Panc1 (cell line): ENCODE measurements around the gene SH2D1A. TPM values are rescaled to one million over a fixed set of nuclear protein-coding genes. Genes with fewer than 3 reads are reported as not detected.

ENCODE experiments used
- ATAC-seq: fragments of 200-7000 bp; cut with Tn5 transposase; 2 replicates; pipeline ENCODE4 v1.9.1; 2020; ENCODE audit warnings: mild to moderate bottlenecking, moderate library complexity
- BruUV-seq: library from RNA; stranded (reverse); fragments of 400-500 nt; replicated peaks from 2 replicates; lab custom pipeline; 2021; lab: Mats Ljungman, UMichigan
- CTCF ChIA-PET: fragments of 300-600 bp; sonication (Branson Sonifier 250); formaldehyde crosslinking; loops from one replicate; lab custom pipeline; 2022; ENCODE audit warnings: antibody characterized with exemption; lab: Charles Lee
- POLR2A ChIA-PET: fragments of 300-600 bp; sonication (Branson Sonifier 250); formaldehyde crosslinking; loops from one replicate; lab custom pipeline; 2022; ENCODE audit warnings: antibody characterized with exemption; lab: Charles Lee
- DNase-seq: peaks from one replicate; pipeline ENCODE4 v3.0.0-alpha.2; 2010; ENCODE audit warnings: low read depth, low spot score
- H3K27ac ChIP-seq: 2 replicates; pipeline ENCODE4 v1.5.1; 2011; ENCODE audit warnings: mild to moderate bottlenecking, low read length, inconsistent platforms
- H3K27me3 ChIP-seq: fragments of 200-500 bp; sonication (Bioruptor generic); 2 replicates; pipeline ENCODE4 v1.6.0; 2014; ENCODE audit warnings: low read length, inconsistent platforms; ENCODE audit not compliant: control insufficient read depth, insufficient read depth
- H3K36me3 ChIP-seq: fragments of 200-500 bp; sonication (Bioruptor generic); 2 replicates; pipeline ENCODE4 v1.5.1; 2014; ENCODE audit warnings: inconsistent platforms, mild to moderate bottlenecking, low read length, moderate library complexity; ENCODE audit not compliant: control insufficient read depth, insufficient read depth
- H3K4me1 ChIP-seq: 2 replicates; pipeline ENCODE4 v1.5.1; 2011; ENCODE audit warnings: inconsistent platforms, mild to moderate bottlenecking, low read length, moderate library complexity; ENCODE audit not compliant: control insufficient read depth, insufficient read depth
- H3K4me3 ChIP-seq, 2 experiments: 2 replicates each; pipeline ENCODE4 v1.5.1; 2011 to 2012; ENCODE audit warnings: low read depth in 2 of 2, low read length in 2 of 2, mild to moderate bottlenecking in 2 of 2, inconsistent platforms in 1 of 2, moderate library complexity in 1 of 2
- H3K9me3 ChIP-seq: fragments of 200-500 bp; sonication (Bioruptor generic); 2 replicates; pipeline ENCODE4 v1.5.1; 2014; ENCODE audit warnings: low read depth, mild to moderate bottlenecking, inconsistent platforms, low read length, moderate library complexity; ENCODE audit not compliant: control insufficient read depth, insufficient read depth
- POLR2AphosphoS5 ChIP-seq: IDR thresholded peaks from 2 replicates; pipeline ENCODE4 v1.6.1; 2012; ENCODE audit warnings: mild to moderate bottlenecking, low read depth, low read length, moderate library complexity
- SIN3A ChIP-seq: IDR thresholded peaks from 2 replicates; pipeline ENCODE4 v1.6.1; 2012; ENCODE audit warnings: low read depth, mild to moderate bottlenecking, low read length, moderate library complexity, borderline replicate concordance; ENCODE audit not compliant: insufficient read depth
- TCF7L2 ChIP-seq: IDR thresholded peaks from 2 replicates; pipeline ENCODE4 v1.6.1; 2011; ENCODE audit warnings: mild to moderate bottlenecking, low read depth, low read length, inconsistent platforms
- in situ Hi-C: cut with HindIII; loops from 2 replicates; pipeline ENCODE4 v1.10.0; 2016; ENCODE audit warnings: low sequenced_read_pairs, low pct_unique_long_range_greater_than_20kb
- intact Hi-C: fragments of 100-400 bp; cut with micrococcal nuclease; formaldehyde crosslinking; loops from one replicate; pipeline ENCODE4 v1.10.0; 2022; ENCODE audit not compliant: unreplicated experiment
- total RNA-seq: library from RNA; stranded (reverse); gene quantifications from one replicate; pipeline ENCODE4 v1.2.1, GENCODE V29; 2021; ENCODE audit not compliant: unreplicated experiment
- TF ChIP-seq, protein P1 (sequence below): fragments of 450-650 bp; IDR thresholded peaks from 2 replicates; pipeline ENCODE4 v1.5.1; 2017; ENCODE audit warnings: mild to moderate bottlenecking
- TF ChIP-seq, protein P2 (sequence below), 2 experiments: IDR thresholded peaks; 2 replicates each; pipeline ENCODE4 v1.6.1; 2011 to 2012; ENCODE audit warnings: low read depth in 2 of 2, control low read depth in 1 of 2, low read length in 1 of 2, mild to moderate bottlenecking in 1 of 2, moderate library complexity in 1 of 2; ENCODE audit not compliant: insufficient read depth in 1 of 2

Gene SH2D1A
- total RNA-seq, 1 experiment from 2014 or later, result 0.21 TPM

DNA sequence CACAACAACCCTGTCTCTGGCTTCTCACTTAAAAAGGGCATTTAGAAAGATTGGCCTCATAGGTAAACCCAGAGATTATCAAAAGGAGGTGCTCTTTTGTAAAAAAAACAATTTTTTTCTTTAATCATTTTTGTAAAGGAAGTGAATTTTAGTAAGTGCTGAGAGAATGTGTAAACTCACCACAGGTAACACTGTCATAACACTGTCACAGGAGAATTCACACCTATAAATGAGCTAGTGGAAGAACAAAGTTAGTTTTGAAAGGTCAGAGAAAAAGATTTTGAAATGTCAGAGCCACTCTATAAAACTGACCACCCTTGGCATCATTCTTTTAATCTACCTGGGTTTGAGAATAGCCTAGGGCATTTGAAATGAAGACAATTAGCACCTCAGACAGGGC lies 3.3 kb upstream of the SH2D1A start:
- intact Hi-C loops, result no loop called here
- ChIA-PET CTCF (no interaction called here), POLR2A (no interaction called here)

DNA sequence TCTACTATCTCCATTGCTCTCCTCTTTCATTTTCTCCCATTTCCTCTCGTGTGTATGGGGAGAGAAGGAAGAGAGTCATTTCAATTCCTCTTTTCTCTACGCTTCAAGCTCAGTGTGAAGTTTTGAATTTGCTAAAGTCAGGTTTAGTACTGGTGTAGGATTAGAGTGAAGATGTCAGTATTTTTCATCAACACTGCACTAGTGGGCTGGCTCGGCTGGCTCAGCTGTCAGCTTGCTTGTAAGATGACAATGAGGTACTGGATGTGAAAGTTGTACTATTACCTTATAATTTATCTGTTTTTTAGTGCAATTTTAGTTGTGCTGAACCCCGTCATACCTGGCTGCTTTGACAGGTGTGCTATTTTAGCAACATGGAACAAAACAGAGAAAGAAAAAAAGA lies 2.1 kb upstream of the SH2D1A start:
- ChIA-PET POLR2A (no interaction called here), CTCF (no interaction called here)
- in situ Hi-C loops (no loop called here), intact Hi-C loops (no loop called here)
- DNase-seq (no peak), ATAC-seq (no peak)
- Histone ChIP-seq H3K36me3 (no peaks in the 10 kb centered on the region), H3K27ac (no peak overlapping the region), H3K4me3 (no peak overlapping the region), H3K4me1 (no peaks in the 10 kb centered on the region), H3K9me3 (no peaks in the 10 kb centered on the region), H3K27me3 (no peaks in the 10 kb centered on the region)
- TF ChIP-seq TCF7L2, result no peak
- TF ChIP-seq, protein P1, sequence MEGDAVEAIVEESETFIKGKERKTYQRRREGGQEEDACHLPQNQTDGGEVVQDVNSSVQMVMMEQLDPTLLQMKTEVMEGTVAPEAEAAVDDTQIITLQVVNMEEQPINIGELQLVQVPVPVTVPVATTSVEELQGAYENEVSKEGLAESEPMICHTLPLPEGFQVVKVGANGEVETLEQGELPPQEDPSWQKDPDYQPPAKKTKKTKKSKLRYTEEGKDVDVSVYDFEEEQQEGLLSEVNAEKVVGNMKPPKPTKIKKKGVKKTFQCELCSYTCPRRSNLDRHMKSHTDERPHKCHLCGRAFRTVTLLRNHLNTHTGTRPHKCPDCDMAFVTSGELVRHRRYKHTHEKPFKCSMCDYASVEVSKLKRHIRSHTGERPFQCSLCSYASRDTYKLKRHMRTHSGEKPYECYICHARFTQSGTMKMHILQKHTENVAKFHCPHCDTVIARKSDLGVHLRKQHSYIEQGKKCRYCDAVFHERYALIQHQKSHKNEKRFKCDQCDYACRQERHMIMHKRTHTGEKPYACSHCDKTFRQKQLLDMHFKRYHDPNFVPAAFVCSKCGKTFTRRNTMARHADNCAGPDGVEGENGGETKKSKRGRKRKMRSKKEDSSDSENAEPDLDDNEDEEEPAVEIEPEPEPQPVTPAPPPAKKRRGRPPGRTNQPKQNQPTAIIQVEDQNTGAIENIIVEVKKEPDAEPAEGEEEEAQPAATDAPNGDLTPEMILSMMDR, result no peak
- no peak for TF ChIP-seq SIN3A
- TF ChIP-seq, protein P2, sequence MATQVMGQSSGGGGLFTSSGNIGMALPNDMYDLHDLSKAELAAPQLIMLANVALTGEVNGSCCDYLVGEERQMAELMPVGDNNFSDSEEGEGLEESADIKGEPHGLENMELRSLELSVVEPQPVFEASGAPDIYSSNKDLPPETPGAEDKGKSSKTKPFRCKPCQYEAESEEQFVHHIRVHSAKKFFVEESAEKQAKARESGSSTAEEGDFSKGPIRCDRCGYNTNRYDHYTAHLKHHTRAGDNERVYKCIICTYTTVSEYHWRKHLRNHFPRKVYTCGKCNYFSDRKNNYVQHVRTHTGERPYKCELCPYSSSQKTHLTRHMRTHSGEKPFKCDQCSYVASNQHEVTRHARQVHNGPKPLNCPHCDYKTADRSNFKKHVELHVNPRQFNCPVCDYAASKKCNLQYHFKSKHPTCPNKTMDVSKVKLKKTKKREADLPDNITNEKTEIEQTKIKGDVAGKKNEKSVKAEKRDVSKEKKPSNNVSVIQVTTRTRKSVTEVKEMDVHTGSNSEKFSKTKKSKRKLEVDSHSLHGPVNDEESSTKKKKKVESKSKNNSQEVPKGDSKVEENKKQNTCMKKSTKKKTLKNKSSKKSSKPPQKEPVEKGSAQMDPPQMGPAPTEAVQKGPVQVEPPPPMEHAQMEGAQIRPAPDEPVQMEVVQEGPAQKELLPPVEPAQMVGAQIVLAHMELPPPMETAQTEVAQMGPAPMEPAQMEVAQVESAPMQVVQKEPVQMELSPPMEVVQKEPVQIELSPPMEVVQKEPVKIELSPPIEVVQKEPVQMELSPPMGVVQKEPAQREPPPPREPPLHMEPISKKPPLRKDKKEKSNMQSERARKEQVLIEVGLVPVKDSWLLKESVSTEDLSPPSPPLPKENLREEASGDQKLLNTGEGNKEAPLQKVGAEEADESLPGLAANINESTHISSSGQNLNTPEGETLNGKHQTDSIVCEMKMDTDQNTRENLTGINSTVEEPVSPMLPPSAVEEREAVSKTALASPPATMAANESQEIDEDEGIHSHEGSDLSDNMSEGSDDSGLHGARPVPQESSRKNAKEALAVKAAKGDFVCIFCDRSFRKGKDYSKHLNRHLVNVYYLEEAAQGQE (IDR thresholded peaks at IDR 0.05; ENCODE audit: insufficient read depth in 1 of 2, low read depth in 2 of 2, low read length in 1 of 2), result no peak
- TF ChIP-seq POLR2AphosphoS5, result no peak
- BruUV-seq, result no TSS peak

More for the DNA sequence above, 3.3 kb upstream of the SH2D1A start:
- TF ChIP-seq, protein P2 (IDR thresholded peaks at IDR 0.05; ENCODE audit: insufficient read depth in 1 of 2, low read depth in 2 of 2, low read length in 1 of 2), result no peak
- no TSS peak for BruUV-seq
- ATAC-seq (no peak), DNase-seq (no peak)
- H3K36me3 ChIP-seq, result no peaks in the 10 kb centered on the region
- no peaks in the 10 kb centered on the region for H3K9me3 ChIP-seq
- H3K27me3 ChIP-seq, result no peaks in the 10 kb centered on the region
- H3K27ac ChIP-seq, result no peak overlapping the region
- no peak overlapping the region for H3K4me3 ChIP-seq
- H3K4me1 ChIP-seq, result no peaks in the 10 kb centered on the region
- in situ Hi-C loops, result no loop called here
